NCI-H2227 (cell line): ENCODE data around the gene ELOVL6.

Source experiments
- DNase-seq: peaks from one replicate; lab custom pipeline; 2025; ENCODE audit not compliant: unreplicated experiment; lab: John Stamatoyannopoulos, UW

Gene ELOVL6

GRCh38 chr4:110129544-110129943, 68.9 kb downstream of the ELOVL6 start:
- no peak for DNase-seq

GRCh38 chr4:110128472-110128919, 69.9 kb downstream of the ELOVL6 start:
- DNase-seq: no peak

- DNase-seq: no peak
These were observed 70.4 kb downstream of the ELOVL6 start for GRCh38 chr4:110128029-110128428.

GRCh38 chr4:110124711-110125110, 73.7 kb downstream of the ELOVL6 start:
- DNase-seq: no peak

GRCh38 chr4:110122201-110122600, 76.2 kb downstream of the ELOVL6 start:
- no peak for DNase-seq

GRCh38 chr4:110120506-110120905, 77.9 kb downstream of the ELOVL6 start:
- DNase-seq: no peak

GRCh38 chr4:110119880-110120279, 78.5 kb downstream of the ELOVL6 start:
- DNase-seq: no peak

GRCh38 chr4:110119337-110119736, 79.1 kb downstream of the ELOVL6 start:
- no peak for DNase-seq

GRCh38 chr4:110112056-110112455, 86.4 kb downstream of the ELOVL6 start:
- DNase-seq: no peak

GRCh38 chr4:110109455-110109854, 89.0 kb downstream of the ELOVL6 start:
- no peak for DNase-seq

GRCh38 chr4:110108960-110109359, 89.5 kb downstream of the ELOVL6 start:
- DNase-seq: no peak

GRCh38 chr4:110108422-110108821, 90.0 kb downstream of the ELOVL6 start:
- no peak for DNase-seq

- DNase-seq: no peak
These were observed 90.5 kb downstream of the ELOVL6 start for GRCh38 chr4:110107866-110108265.

- no peak for DNase-seq
These were observed 91.5 kb downstream of the ELOVL6 start for GRCh38 chr4:110106931-110107296.

- no peak for DNase-seq
These were observed 93.8 kb downstream of the ELOVL6 start for GRCh38 chr4:110104661-110105060.

- no peak for DNase-seq
These were observed 98.8 kb downstream of the ELOVL6 start for GRCh38 chr4:110099638-110100037.

- DNase-seq: no peak
These were observed 102.0 kb downstream of the ELOVL6 start for GRCh38 chr4:110096405-110096804.

- no peak for DNase-seq
These were observed 105.8 kb downstream of the ELOVL6 start for GRCh38 chr4:110092646-110093045.

GRCh38 chr4:110091434-110092140, 106.8 kb downstream of the ELOVL6 start:
- no peak for DNase-seq

GRCh38 chr4:110088670-110089069, 109.7 kb downstream of the ELOVL6 start:
- DNase-seq: no peak

GRCh38 chr4:110087070-110087708, 111.2 kb downstream of the ELOVL6 start:
- DNase-seq: peak; percentile 67

- no peak for DNase-seq
These were observed 113.3 kb downstream of the ELOVL6 start for GRCh38 chr4:110085131-110085530.

- no peak for DNase-seq
These were observed 114.3 kb downstream of the ELOVL6 start for GRCh38 chr4:110084154-110084553.
